GM23338 (cell line): Measurements from ENCODE around the gene APRT. TPM values are rescaled to one million over a fixed set of nuclear protein-coding genes. Genes with fewer than 3 reads are reported as not detected.

Experiments used
- ATAC-seq: fragments of 200-7000 bp; cut with Tn5 transposase; 3 replicates; pipeline ENCODE4 v1.9.1; 2020
- DNase-seq: peaks from one replicate; pipeline ENCODE4 v3.0.0-alpha.2; 2015; ENCODE audit warnings: low spot score
- H2AFZ ChIP-seq: fragments of 200-600 bp; sonication (generic); 2 replicates; pipeline ENCODE4 v1.8.0; 2016; ENCODE audit warnings: antibody characterized with exemption, mild to moderate bottlenecking, moderate library complexity
- H3F3A ChIP-seq: fragments of 200-600 bp; sonication (generic); replicated peaks from 2 replicates; pipeline ENCODE4 v1.8.0; 2017; ENCODE audit warnings: antibody characterized with exemption, mixed run types, low read depth
- H3K27ac ChIP-seq: fragments of 200-600 bp; sonication (generic); 2 replicates; pipeline ENCODE4 v1.6.1; 2016; ENCODE audit warnings: low read depth
- H3K27me3 ChIP-seq: fragments of 200-600 bp; sonication (generic); 2 replicates; pipeline ENCODE4 v1.8.0; 2016; ENCODE audit warnings: mild to moderate bottlenecking, mixed run types, moderate library complexity; ENCODE audit not compliant: insufficient read depth
- H3K36me3 ChIP-seq: fragments of 200-600 bp; sonication (generic); 2 replicates; pipeline ENCODE4 v1.8.0; 2016; ENCODE audit warnings: mild to moderate bottlenecking; ENCODE audit not compliant: insufficient read depth
- H3K4me1 ChIP-seq: fragments of 200-600 bp; sonication (generic); 2 replicates; pipeline ENCODE4 v1.8.0; 2016; ENCODE audit warnings: mild to moderate bottlenecking, moderate library complexity; ENCODE audit not compliant: insufficient read depth
- H3K4me2 ChIP-seq: fragments of 200-600 bp; sonication (generic); 2 replicates; pipeline ENCODE4 v1.7.1; 2017; ENCODE audit warnings: mixed run types
- H3K4me3 ChIP-seq: fragments of 200-600 bp; sonication (generic); 2 replicates; pipeline ENCODE4 v1.6.1; 2016; ENCODE audit warnings: mixed run types
- H3K79me2 ChIP-seq: fragments of 200-600 bp; sonication (generic); replicated peaks from 2 replicates; pipeline ENCODE4 v1.8.0; 2017; ENCODE audit warnings: mild to moderate bottlenecking; ENCODE audit not compliant: insufficient read depth
- H3K9me2 ChIP-seq: fragments of 200-600 bp; sonication (generic); 2 replicates; pipeline ENCODE4 v1.8.0; 2017; ENCODE audit not compliant: insufficient read depth
- H4K20me1 ChIP-seq: fragments of 200-600 bp; sonication (generic); replicated peaks from 2 replicates; pipeline ENCODE4 v1.8.0; 2017; ENCODE audit warnings: mild to moderate bottlenecking; ENCODE audit not compliant: insufficient read depth
- H3K27ac Mint-ChIP-seq: 2 replicates; pipeline ENCODE4 v1.8.0; 2020; ENCODE audit warnings: inconsistent platforms, mild to moderate bottlenecking, moderate library complexity, mixed read lengths
- H3K27me3 Mint-ChIP-seq: 3 replicates; pipeline ENCODE4 v1.8.0; 2022; ENCODE audit warnings: low read depth, mild to moderate bottlenecking, moderate library complexity, mixed read lengths, inconsistent platforms; ENCODE audit not compliant: insufficient read depth, poor library complexity
- H3K36me3 Mint-ChIP-seq: 3 replicates; pipeline ENCODE4 v1.8.0; 2021; ENCODE audit warnings: low read depth, mild to moderate bottlenecking, inconsistent platforms, moderate library complexity, mixed read lengths
- H3K4me1 Mint-ChIP-seq: 3 replicates; pipeline ENCODE4 v1.8.0; 2020; ENCODE audit warnings: mild to moderate bottlenecking, inconsistent platforms, mixed read lengths
- H3K4me3 Mint-ChIP-seq: 3 replicates; pipeline ENCODE4 v1.8.0; 2021; ENCODE audit warnings: moderate library complexity, mild to moderate bottlenecking, inconsistent platforms, mixed read lengths
- H3K9me3 Mint-ChIP-seq: 3 replicates; pipeline ENCODE4 v1.8.0; 2020; ENCODE audit warnings: moderate library complexity, mild to moderate bottlenecking, inconsistent platforms, mixed read lengths
- CREB1 ChIP-seq: fragments of 250-450 bp; sonication (Bioruptor Pico); IDR thresholded peaks from 2 replicates; pipeline ENCODE4 v1.5.0; 2020; ENCODE audit warnings: low read depth, mild to moderate bottlenecking, moderate library complexity
- CTCF ChIP-seq, 2 experiments: fragments of 200-600 bp in 1 of 2; sonication (generic) in 1 of 2; conservative IDR thresholded peaks; 2 replicates each; pipeline versions ENCODE4 v1.5.1 to v1.6.1; 2016 to 2017; ENCODE audit warnings: antibody characterized with exemption in 2 of 2, low read depth in 2 of 2, mild to moderate bottlenecking in 2 of 2, moderate library complexity in 1 of 2
- ETS1 ChIP-seq: IDR thresholded peaks from 2 replicates; pipeline ENCODE4 v1.6.1; 2016; ENCODE audit warnings: antibody characterized with exemption
- EZH2 ChIP-seq: fragments of 200-600 bp; sonication (generic); IDR thresholded peaks from one replicate; pipeline ENCODE4 v1.8.0; 2017; ENCODE audit warnings: antibody characterized with exemption, mild to moderate bottlenecking, low read depth; ENCODE audit not compliant: unreplicated experiment
- EZH2phosphoT487 ChIP-seq: fragments of 200-600 bp; sonication (generic); IDR thresholded peaks from one replicate; pipeline ENCODE4 v1.8.1; 2018; ENCODE audit warnings: antibody characterized with exemption; ENCODE audit not compliant: unreplicated experiment
- JUNB ChIP-seq: IDR thresholded peaks from one replicate; pipeline ENCODE4 v1.6.1; 2016; ENCODE audit warnings: antibody characterized with exemption; ENCODE audit not compliant: unreplicated experiment
- NANOG ChIP-seq: IDR thresholded peaks from 2 replicates; pipeline ENCODE4 v1.6.1; 2016; ENCODE audit warnings: antibody characterized with exemption, borderline replicate concordance
- POLR2AphosphoS5 ChIP-seq: IDR thresholded peaks from 2 replicates; pipeline ENCODE4 v1.6.1; 2016; ENCODE audit warnings: antibody characterized with exemption, low read depth
- REST ChIP-seq: IDR thresholded peaks from one replicate; pipeline ENCODE4 v1.6.1; 2018; ENCODE audit warnings: antibody characterized with exemption; ENCODE audit not compliant: unreplicated experiment
- STAT1 ChIP-seq: IDR thresholded peaks from one replicate; pipeline ENCODE4 v1.6.1; 2016; ENCODE audit warnings: antibody characterized with exemption; ENCODE audit not compliant: unreplicated experiment
- ZNF114 ChIP-seq: fragments of 250-450 bp; sonication (Bioruptor Pico); IDR thresholded peaks from 2 replicates; pipeline ENCODE4 v1.5.0; 2020; ENCODE audit warnings: mild to moderate bottlenecking, moderate library complexity
- ZNF331 ChIP-seq: fragments of 250-450 bp; sonication (Bioruptor Pico); IDR thresholded peaks from 2 replicates; pipeline ENCODE4 v1.5.0; 2020; ENCODE audit warnings: low read depth, mild to moderate bottlenecking, moderate library complexity
- ZNF462 ChIP-seq: fragments of 250-450 bp; sonication (Bioruptor Pico); IDR thresholded peaks from 2 replicates; pipeline ENCODE4 v1.5.0; 2020; ENCODE audit warnings: mild to moderate bottlenecking, moderate library complexity
- polyA plus RNA-seq: library from polyadenylated mRNA; unstranded; fragments of >200 nt; fragmentation: Nextera tagmentation; extraction: Ambion mirVana; gene quantifications from 2 replicates; pipeline ENCODE4 v1.2.1, GENCODE V29; 2016
- total RNA-seq: library from RNA; depleted of rRNA; stranded (reverse); fragments of >200 nt; shearing (Covaris generic); gene quantifications from 2 replicates; pipeline ENCODE4 v1.2.3, GENCODE V29; 2014

Gene APRT
- total and polyA plus RNA-seq, 2 experiments from 2014 or later = 250 to 522 TPM

GRCh38 chr16:88807142-88807625 is 4.5 kb downstream of the APRT start:
- Mint-ChIP-seq H3K36me3 (peaks cover 62% of the 10 kb centered on the region), H3K4me3 (no peak overlapping the region), H3K27ac (no peak overlapping the region), H3K4me1 (peaks cover 3% of the 10 kb centered on the region; the same call in 1 of the 3 replicates), H3K9me3 (peaks cover 4% of the 10 kb centered on the region; the same call in 1 of the 3 replicates), H3K27me3 (peaks cover 53% of the 10 kb centered on the region)
- H3K27me3 ChIP-seq = no peaks in the 10 kb centered on the region
- DNase-seq = no peak
- ATAC-seq = no peak
- H3K9me2 ChIP-seq = no peaks in the 10 kb centered on the region
- H3K79me2 ChIP-seq = peaks cover 24% of the 10 kb centered on the region
- H4K20me1 ChIP-seq = no peaks in the 10 kb centered on the region; the same call in none of the 2 replicates
- no peak overlapping the region for H3K27ac ChIP-seq
- no peak overlapping the region for H3K4me2 ChIP-seq
- H3K4me1 ChIP-seq = no peaks in the 10 kb centered on the region; the same call in 1 of the 2 replicates
- no peak for TF ChIP-seq ZNF462 (CRISPR knock-in tag)
- no peak for TF ChIP-seq REST
- no peak for TF ChIP-seq CREB1
- no peak for TF ChIP-seq EZH2phosphoT487
- TF ChIP-seq NANOG = no peak
- TF ChIP-seq EZH2 = no peak
- no peak for TF ChIP-seq CTCF (conservative IDR thresholded peaks at IDR 0.05; ENCODE audit: low read depth in 2 of 2)
- TF ChIP-seq ETS1 = no peak
- TF ChIP-seq JUNB = no peak
- no peak for TF ChIP-seq STAT1
- no peak for TF ChIP-seq ZNF331
- TF ChIP-seq ZNF114 (CRISPR knock-in tag) = no peak
- TF ChIP-seq POLR2AphosphoS5 = no peak
- no peak overlapping the region for H2AFZ ChIP-seq
- peaks cover 60% of the 10 kb centered on the region for H3F3A ChIP-seq
- no peak overlapping the region for H3K4me3 ChIP-seq
- peaks cover 19% of the 10 kb centered on the region for H3K36me3 ChIP-seq
